Prostate gland (tissue), 2 donors: Measurements from ENCODE around the gene TCF7L1.

Source experiments
- CTCF ChIP-seq, 4 experiments: fragments of 200-600 bp in 2 of 4; fragments of 450-650 bp in 2 of 4; sonication (generic) in 2 of 4; IDR thresholded peaks; 1 replicate in 3 of 4; 2 replicates in 1 of 4; pipeline ENCODE4 v1.5.1; 2016 to 2019; ENCODE audit warnings: antibody characterized with exemption in 4 of 4, mild to moderate bottlenecking in 2 of 4, moderate library complexity in 2 of 4
- POLR2AphosphoS5 ChIP-seq: sonication (generic); formaldehyde crosslinking; IDR thresholded peaks from one replicate; pipeline ENCODE4 v1.6.1; 2017; ENCODE audit warnings: antibody characterized with exemption

- TF ChIP-seq CTCF (IDR thresholded peaks at IDR 0.05) (no peak), POLR2AphosphoS5 (no peak)
Measured at GRCh38 chr2:85085563-85085962, 47.6 kb upstream of the TCF7L1 start.
